ENCODE measurements around the gene VAV1.
A peak's percentile ranks its signal among the peaks of the same experiment; 100 is the strongest.
"Not testable (repeated sequence)": the region's sequence is repeated elsewhere in the genome, so short reads cannot be mapped to it uniquely, and the experiment has no call there.

Gene VAV1

DNA sequence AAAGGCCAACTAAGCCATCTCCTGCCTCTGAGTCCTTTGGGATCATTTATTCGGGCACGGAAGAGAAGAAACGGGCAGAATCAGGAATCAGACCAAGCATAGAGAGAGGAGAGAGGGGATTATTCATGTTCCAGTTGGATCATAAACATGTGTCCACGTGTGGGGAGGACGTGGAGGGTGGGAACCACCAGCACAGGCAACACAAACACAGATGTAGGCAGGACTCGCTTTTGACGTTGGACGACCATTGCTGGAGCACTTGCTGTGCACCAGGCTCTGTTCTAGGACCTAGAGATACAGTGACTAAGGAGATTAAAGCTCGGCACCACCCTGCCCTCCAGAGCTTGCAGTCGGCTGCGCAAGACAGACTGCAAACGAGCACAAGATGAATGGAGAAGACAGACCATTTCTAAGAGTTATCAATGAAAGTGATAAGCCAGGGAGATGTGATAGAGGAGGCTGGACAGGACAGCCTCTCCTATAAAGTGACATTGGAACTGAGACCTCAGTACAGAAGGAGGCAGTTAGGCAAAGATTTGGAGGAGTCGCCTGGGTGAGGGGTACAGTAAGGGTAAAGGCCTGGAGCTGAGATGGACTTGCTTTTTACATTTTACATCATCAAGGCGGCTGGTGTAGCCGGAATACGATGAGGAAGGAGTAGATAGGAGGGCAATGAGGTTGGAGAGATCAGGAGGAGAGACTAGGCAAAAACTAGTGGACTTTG, 6.0 kb upstream of the VAV1 start:
- Histone ChIP-seq H3K27ac (ENCODE audit: low read length) (no peak overlapping the region), H3K27me3 (ENCODE audit: insufficient read depth, low read length) (peaks cover 14% of the 10 kb centered on the region; the same call in 1 of the 2 replicates), H3K9me3 (ENCODE audit: insufficient read depth, low read depth, low read length) (no peaks in the 10 kb centered on the region), H3K36me3 (ENCODE audit: insufficient read depth, low read depth, low read length) (no peaks in the 10 kb centered on the region), H3K4me1 (ENCODE audit: insufficient read depth, low read length) (peaks cover 5% of the 10 kb centered on the region; the same call in 1 of the 2 replicates), H3K4me3 (ENCODE audit: low read length) (peak overlapping the region; percentile 88), H3K9ac (ENCODE audit: low read depth, low read length) (peak overlapping the region; percentile 36; the same call in 1 of the 2 replicates)

GRCh38 chr19:6767081-6767356, 5.5 kb upstream of the VAV1 start:
- H3K27me3 ChIP-seq (ENCODE audit: insufficient read depth, low read length): peaks cover 14% of the 10 kb centered on the region; the same call in 1 of the 2 replicates
- H3K4me3 ChIP-seq (ENCODE audit: low read length): peak overlapping the region; percentile 88
- H3K27ac ChIP-seq (ENCODE audit: low read length): no peak overlapping the region
- H3K4me1 ChIP-seq (ENCODE audit: insufficient read depth, low read length): peaks cover 5% of the 10 kb centered on the region; the same call in 1 of the 2 replicates
- no peaks in the 10 kb centered on the region for H3K9me3 ChIP-seq (ENCODE audit: insufficient read depth, low read depth, low read length)
- no peaks in the 10 kb centered on the region for H3K36me3 ChIP-seq (ENCODE audit: insufficient read depth, low read depth, low read length)
- H3K9ac ChIP-seq (ENCODE audit: low read depth, low read length): peak overlapping the region; percentile 36; the same call in 1 of the 2 replicates

GRCh38 chr19:6767357-6768235, 4.9 kb upstream of the VAV1 start, which contains the start of gene SH2D3A:
Gene SH2D3A, minus strand, starts transcription at chr19:6767435. Its CDS starts 3,687 bp downstream, at chr19:6763748.
- Histone ChIP-seq H3K9ac (ENCODE audit: low read depth, low read length) (peak within 1 kb of the TSS; percentile 42; the same call in 1 of the 2 replicates), H3K36me3 (ENCODE audit: insufficient read depth, low read depth, low read length) (no peaks in the 10 kb centered on the region), H3K4me1 (ENCODE audit: insufficient read depth, low read length) (peaks cover 5% of the 10 kb centered on the region; the same call in 1 of the 2 replicates), H3K27me3 (ENCODE audit: insufficient read depth, low read length) (peaks cover 14% of the 10 kb centered on the region; the same call in 1 of the 2 replicates), H3K27ac (ENCODE audit: low read length) (no peak within 1 kb of the TSS), H3K9me3 (ENCODE audit: insufficient read depth, low read depth, low read length) (no peaks in the 10 kb centered on the region), H3K4me3 (ENCODE audit: low read length) (peak within 1 kb of the TSS; percentile 88)

- H3K36me3 ChIP-seq (ENCODE audit: insufficient read depth, low read depth, low read length): no peaks in the 10 kb centered on the region
- H3K9me3 ChIP-seq (ENCODE audit: insufficient read depth, low read depth, low read length): no peaks in the 10 kb centered on the region
- H3K4me3 ChIP-seq (ENCODE audit: low read length): peak overlapping the region; percentile 88
- no peak overlapping the region for H3K9ac ChIP-seq (ENCODE audit: low read depth, low read length)
- peaks cover 14% of the 10 kb centered on the region; the same call in 1 of the 2 replicates for H3K27me3 ChIP-seq (ENCODE audit: insufficient read depth, low read length)
- H3K27ac ChIP-seq (ENCODE audit: low read length): no peak overlapping the region
- peaks cover 5% of the 10 kb centered on the region; the same call in 1 of the 2 replicates for H3K4me1 ChIP-seq (ENCODE audit: insufficient read depth, low read length)
Observed at GRCh38 chr19:6768236-6768785, 4.2 kb upstream of the VAV1 start.

GRCh38 chr19:6769006-6769619, 3.4 kb upstream of the VAV1 start:
- Histone ChIP-seq H3K36me3 (ENCODE audit: insufficient read depth, low read depth, low read length) (no peaks in the 10 kb centered on the region), H3K4me3 (ENCODE audit: low read length) (no peak overlapping the region), H3K9ac (ENCODE audit: low read depth, low read length) (no peak overlapping the region), H3K9me3 (ENCODE audit: insufficient read depth, low read depth, low read length) (no peaks in the 10 kb centered on the region), H3K27ac (ENCODE audit: low read length) (no peak overlapping the region), H3K27me3 (ENCODE audit: insufficient read depth, low read length) (peaks cover 14% of the 10 kb centered on the region; the same call in 1 of the 2 replicates), H3K4me1 (ENCODE audit: insufficient read depth, low read length) (peaks cover 5% of the 10 kb centered on the region; the same call in 1 of the 2 replicates)

DNA sequence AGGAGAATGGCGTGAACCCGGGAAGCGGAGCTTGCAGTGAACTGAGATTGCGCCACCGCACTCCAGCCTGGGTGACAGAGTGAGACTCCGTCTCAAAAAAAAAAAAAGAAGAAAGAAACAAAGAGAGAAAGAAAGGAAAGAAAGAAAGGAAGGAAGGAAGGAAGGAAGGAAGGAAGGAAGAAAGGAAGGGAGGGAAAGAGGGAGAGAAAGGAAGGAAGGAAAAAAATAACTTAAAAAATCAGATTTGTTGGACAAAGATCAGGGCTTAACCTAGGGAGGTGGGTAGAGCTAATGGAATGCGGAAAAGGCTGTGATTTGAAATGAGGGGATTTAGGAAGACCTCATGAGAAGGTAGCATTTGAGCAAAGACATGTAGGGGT, 870 bp upstream of the VAV1 start:
- H3K36me3 ChIP-seq (ENCODE audit: insufficient read depth, low read depth, low read length); H3K27me3 ChIP-seq (ENCODE audit: insufficient read depth, low read length); H3K9ac ChIP-seq (ENCODE audit: low read depth, low read length); H3K27ac ChIP-seq (ENCODE audit: low read length); H3K4me3 ChIP-seq (ENCODE audit: low read length); H3K9me3 ChIP-seq (ENCODE audit: insufficient read depth, low read depth, low read length); H3K4me1 ChIP-seq (ENCODE audit: insufficient read depth, low read length): not testable (repeated sequence)

GRCh38 chr19:6772866-6773322, 386 bp downstream of the VAV1 start:
- no peaks in the 10 kb centered on the region for H3K4me1 ChIP-seq (ENCODE audit: insufficient read depth, low read length)
- H3K27ac ChIP-seq (ENCODE audit: low read length): no peak overlapping the region
- no peaks in the 10 kb centered on the region for H3K9me3 ChIP-seq (ENCODE audit: insufficient read depth, low read depth, low read length)
- no peak overlapping the region for H3K9ac ChIP-seq (ENCODE audit: low read depth, low read length)
- no peaks in the 10 kb centered on the region for H3K36me3 ChIP-seq (ENCODE audit: insufficient read depth, low read depth, low read length)
- H3K27me3 ChIP-seq (ENCODE audit: insufficient read depth, low read length): no peaks in the 10 kb centered on the region
- H3K4me3 ChIP-seq (ENCODE audit: low read length): no peak overlapping the region

- Histone ChIP-seq H3K9ac (ENCODE audit: low read depth, low read length) (no peak overlapping the region), H3K4me3 (ENCODE audit: low read length) (no peak overlapping the region), H3K36me3 (ENCODE audit: insufficient read depth, low read depth, low read length) (no peaks in the 10 kb centered on the region), H3K4me1 (ENCODE audit: insufficient read depth, low read length) (no peaks in the 10 kb centered on the region), H3K27ac (ENCODE audit: low read length) (no peak overlapping the region), H3K27me3 (ENCODE audit: insufficient read depth, low read length) (no peaks in the 10 kb centered on the region), H3K9me3 (ENCODE audit: insufficient read depth, low read depth, low read length) (no peaks in the 10 kb centered on the region)
Observed at GRCh38 chr19:6773323-6773931, 919 bp downstream of the VAV1 start.

DNA sequence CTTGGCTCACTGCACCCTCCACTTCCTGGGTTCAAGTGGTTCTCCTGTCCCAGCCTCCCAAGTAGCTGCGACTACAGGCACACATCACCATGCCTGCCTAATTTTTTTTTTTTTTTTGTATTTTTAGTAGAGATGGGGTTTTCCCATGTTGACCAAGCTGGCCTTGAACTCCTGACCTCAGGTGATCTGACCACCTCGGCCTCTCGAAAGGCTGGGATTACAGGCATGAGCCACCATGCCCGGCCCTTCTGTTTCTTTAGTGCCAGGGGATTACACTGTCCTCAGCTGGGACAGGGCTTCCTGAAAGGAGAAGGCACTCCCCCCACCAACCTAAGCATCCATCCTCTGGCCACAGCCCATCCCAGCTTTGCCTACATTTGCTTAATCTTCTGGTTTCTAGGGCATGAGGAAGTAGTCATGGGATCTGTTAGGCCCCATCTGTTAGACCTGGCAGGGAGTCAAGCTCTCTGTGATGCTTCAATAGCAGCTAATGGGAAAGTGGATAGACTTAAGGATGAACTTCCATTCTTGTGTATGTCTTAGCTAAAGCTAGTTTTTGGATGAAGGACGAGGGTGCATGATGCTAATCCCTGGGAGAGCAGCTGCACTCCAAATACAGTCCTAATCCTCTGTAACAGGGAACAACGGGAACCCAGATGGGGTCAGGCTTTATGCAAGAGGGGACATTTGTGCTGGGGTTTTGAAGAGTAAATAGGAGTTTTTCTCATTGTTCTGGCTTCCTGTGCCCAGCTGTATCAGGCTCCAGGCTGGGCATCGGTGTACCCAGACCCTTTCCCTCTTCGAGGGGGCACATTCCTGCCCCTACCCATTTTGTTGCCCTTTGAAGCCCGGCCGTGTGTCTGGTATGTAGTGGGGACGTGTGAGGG, 2.6 kb downstream of the VAV1 start:
- Histone ChIP-seq H3K27ac (ENCODE audit: low read length) (no peak overlapping the region), H3K4me3 (ENCODE audit: low read length) (no peak overlapping the region)

DNA sequence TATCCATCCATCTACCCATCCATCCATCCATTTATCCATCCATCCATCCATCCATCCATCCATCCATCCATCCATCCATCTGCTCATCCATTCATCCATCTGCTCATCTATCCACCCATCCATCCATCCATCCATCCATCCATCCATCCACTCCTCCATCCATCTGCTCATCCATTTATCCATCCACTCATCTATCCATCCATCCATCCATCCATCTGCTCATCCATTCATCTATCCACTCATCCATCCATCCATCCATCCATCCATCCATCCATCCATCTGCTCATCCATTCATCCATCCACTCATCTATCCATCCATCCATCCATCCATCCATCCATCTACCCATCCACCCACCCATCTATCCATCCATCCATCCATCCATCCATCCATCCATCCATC, 3.5 kb downstream of the VAV1 start:
- not testable (repeated sequence) for H3K9me3 ChIP-seq (ENCODE audit: insufficient read depth, low read depth, low read length); H3K27me3 ChIP-seq (ENCODE audit: insufficient read depth, low read length); H3K4me1 ChIP-seq (ENCODE audit: insufficient read depth, low read length); H3K36me3 ChIP-seq (ENCODE audit: insufficient read depth, low read depth, low read length); H3K27ac ChIP-seq (ENCODE audit: low read length); H3K9ac ChIP-seq (ENCODE audit: low read depth, low read length); H3K4me3 ChIP-seq (ENCODE audit: low read length)

More for the DNA sequence above, 2.6 kb downstream of the VAV1 start:
- no peaks in the 10 kb centered on the region for H3K36me3 ChIP-seq (ENCODE audit: insufficient read depth, low read depth, low read length)
- no peaks in the 10 kb centered on the region for H3K27me3 ChIP-seq (ENCODE audit: insufficient read depth, low read length)
- H3K9me3 ChIP-seq (ENCODE audit: insufficient read depth, low read depth, low read length): no peaks in the 10 kb centered on the region
- H3K9ac ChIP-seq (ENCODE audit: low read depth, low read length): no peak overlapping the region
- no peaks in the 10 kb centered on the region for H3K4me1 ChIP-seq (ENCODE audit: insufficient read depth, low read length)
